Left lobe of liver (tissue), 2 donors: ENCODE measurements around the gene RNU1-2. TPM values are rescaled to one million over a fixed set of nuclear protein-coding genes. Genes with fewer than 3 reads are reported as not detected.
"Not testable (repeated sequence)": the region's sequence is repeated elsewhere in the genome, so short reads cannot be mapped to it uniquely, and the experiment has no call there.

Source experiments
- ATAC-seq: fragments of 200-7000 bp; cut with Tn5 transposase; one replicate; pipeline ENCODE4 v1.9.1; 2020; ENCODE audit warnings: mild to moderate bottlenecking, moderate library complexity
- DNase-seq: peaks from one replicate; pipeline ENCODE4 v3.0.0-alpha.2; 2020; ENCODE audit warnings: low spot score
- total RNA-seq: library from RNA; stranded (reverse); gene quantifications from one replicate; pipeline ENCODE4 v1.2.1, GENCODE V29; 2021
- donor health status: DM: no; HTN: no; CAD: no; lungs with moderate emphysema.
- donor health status: DM: no; HTN: yes; CAD: no.

The RNU1-2 gene
- total RNA-seq, 1 donor from 2014 or later: 1,159 TPM

DNA sequence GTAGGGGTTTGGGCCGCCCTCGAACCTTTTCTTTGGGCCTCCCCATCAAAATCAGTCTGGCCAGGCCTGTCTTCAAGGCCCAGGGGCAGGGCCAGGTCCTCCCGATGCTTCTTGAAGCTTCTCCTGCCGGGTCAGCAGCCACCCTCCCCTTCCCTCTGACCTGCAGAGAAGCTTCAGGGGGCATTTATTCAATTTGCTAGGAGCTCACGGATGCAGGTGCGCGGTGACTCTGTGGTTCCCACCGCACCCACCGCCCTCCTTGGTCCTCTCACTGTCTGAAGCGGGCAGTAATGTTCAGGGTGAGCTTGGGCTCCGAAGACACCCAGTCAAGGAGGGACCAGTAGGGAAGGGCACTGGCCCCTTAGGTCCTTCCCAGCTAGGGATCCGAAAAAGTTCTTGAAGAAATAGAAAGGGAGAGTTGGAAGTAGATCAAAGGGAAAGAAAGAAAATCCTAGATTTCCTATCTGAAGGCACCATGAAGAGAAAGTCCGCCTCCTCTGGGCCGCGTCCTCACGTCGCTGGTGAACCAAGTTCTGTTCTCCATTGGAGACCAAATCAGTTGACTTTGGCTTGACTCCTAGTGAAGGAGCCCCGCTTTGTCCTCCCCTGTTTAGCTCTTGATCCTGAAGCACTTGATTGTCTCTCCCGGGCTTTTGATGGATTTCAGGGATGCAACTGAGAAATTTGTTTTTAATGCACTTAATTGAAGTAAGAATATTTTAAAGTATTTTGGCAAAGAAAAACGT, 8.7 kb upstream of the RNU1-2 start:
- no peak for DNase-seq

DNA sequence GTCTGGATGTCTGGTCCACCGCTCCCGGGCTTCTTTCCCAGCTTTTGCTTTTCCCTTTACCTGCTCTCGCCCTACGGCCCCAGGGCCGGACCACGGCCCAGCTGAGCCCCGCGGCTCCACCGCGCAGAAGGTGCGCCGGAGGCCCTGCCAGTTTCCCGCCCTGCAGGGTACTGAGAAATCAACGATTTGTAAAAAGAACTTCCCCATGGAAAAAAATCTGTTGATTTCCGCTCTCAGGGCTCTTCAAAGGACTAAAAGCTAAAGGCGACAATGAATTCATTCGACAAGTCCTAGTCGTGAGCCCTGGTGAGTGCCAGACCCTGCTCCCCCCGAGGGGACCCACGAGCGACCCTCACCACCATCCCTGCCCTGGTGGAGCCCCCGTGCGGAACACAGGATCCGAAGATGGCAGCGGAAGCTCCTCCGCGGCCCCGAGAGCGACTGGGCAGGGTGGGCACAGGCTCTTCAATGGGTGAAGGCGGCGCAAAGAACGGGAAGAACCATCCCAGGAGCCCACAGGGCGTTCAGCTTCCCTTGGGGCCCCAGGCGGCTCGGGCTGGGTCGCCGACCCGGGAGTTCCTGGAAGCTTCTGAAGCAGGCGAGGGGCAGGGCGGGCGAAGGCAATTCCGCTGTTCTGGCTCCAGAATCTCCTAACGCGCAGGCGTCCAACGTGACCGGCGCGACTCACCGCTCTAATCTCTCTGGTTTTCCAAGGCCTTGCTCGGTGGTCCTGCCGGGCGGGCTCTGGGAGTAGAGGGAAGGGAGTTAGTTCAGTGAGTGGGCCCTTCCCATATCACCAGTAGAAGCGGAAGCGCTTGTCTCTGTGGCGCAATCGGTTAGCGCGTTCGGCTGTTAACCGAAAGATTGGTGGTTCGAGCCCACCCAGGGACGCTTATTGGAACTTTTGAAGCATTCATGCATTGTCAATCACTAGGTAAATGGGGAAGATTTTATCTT, 6.6 kb upstream of the RNU1-2 start:
- DNase-seq: peak; percentile 87
- ATAC-seq: peak; percentile 83

More for the DNA sequence above, 8.7 kb upstream of the RNU1-2 start:
- no peak for ATAC-seq

DNA sequence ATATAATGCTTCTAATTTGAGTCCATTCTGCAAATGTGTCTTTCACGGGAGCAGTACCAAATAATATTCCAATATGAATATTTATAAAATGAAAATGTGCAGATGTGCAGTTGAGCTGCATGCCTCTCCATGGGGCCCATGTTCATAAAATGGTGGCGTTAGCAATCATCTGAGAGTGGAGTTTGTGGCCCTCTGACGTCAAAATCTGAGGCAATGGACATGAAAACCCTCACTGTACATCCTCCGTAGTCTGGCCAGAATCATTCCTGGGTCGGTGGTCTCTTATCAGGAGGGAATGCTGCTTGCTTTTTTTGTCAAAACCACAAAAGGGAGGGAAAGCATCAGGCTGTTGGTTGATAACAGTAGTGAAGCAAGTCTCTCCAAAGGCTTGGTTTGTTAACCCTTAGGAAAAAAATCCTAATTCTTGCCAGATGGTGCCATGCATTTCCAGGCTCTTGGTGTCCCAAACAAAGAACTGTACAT, 5.2 kb upstream of the RNU1-2 start:
- ATAC-seq, DNase-seq: not testable (repeated sequence)

DNA sequence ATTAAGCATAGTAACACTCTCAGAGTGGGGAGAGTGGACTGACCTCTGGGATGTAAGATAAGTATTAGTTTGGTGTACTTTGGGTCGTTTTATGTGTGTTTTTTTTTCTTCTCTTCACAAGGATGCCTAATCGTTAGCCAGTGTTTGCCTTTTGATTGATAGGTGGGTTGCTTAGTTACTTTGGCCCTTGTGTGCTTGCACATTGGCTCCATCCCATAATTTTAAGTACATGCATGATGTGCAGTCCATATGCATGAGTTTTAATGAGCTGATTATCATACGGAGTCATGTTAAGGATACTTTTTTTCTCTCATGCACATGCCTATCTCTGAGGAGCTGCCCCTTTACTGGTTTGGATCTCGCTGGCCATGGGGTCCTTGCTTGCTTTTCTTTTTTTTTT, 4.7 kb upstream of the RNU1-2 start:
- not testable (repeated sequence) for DNase-seq, ATAC-seq

DNA sequence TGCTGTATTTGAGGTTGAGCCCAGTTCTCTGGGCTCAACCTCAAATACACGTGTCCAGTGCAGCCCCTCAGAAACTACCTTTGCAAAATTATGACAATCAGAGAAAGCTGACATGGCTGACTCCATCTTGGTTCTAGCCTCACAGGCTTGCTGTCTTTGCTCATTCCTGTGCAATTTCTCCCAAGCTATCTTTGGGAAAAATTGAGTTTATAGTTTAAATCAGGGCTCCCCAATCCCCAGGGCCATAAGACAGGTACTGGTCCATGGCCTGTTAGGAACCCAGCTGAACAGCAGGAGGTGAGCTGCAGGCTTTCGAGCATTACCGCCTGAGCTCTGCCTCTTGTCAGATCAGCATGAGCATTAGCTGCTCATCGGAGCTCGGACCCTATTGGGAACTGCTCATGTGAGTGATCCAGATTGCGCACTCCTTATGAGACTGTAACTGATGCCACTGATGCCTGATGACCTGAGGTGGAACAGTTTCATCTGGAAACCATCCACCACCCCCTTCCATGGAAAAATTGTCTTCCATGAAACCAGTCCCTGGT, 2.7 kb upstream of the RNU1-2 start:
- DNase-seq, ATAC-seq: not testable (repeated sequence)

DNA sequence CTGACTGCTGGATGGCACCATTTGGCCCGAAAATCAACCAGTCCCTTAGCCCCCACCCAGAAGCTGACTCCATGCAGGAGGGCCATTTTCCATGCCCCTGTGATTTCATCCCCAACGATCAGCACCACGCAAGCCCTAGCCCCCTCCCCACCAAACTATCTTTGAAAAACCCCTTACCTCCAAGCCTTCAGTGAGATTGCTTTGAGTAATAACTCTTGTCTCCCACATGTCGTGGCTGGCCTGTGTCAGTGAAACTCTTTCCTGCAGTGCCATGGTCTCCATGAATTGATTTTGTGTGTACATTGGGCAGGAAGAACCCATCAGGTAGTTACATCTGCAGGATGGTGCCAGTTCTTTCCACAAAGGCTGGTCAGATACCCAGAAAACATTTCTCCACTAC, 2.0 kb upstream of the RNU1-2 start:
- DNase-seq, ATAC-seq: not testable (repeated sequence)

DNA sequence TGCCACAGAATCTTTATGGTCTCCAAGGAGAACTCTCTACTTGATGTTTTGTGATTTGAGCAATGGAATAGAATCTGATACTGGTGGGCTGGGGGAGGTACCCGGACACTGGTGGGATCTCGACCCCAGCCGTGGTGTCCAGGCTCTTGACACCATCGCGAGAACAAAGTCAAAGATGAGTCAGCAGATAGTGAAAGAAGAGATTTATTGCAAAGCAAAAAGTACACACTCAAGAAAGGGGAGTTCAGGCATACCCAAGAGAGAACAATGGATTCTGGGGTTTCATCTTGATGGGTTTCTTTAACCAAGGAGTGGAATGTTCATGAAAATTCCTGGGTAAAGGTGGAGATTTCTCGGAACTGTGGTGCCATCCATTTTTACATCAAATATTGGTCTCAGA, 1.4 kb upstream of the RNU1-2 start:
- ATAC-seq: not testable (repeated sequence)

DNA sequence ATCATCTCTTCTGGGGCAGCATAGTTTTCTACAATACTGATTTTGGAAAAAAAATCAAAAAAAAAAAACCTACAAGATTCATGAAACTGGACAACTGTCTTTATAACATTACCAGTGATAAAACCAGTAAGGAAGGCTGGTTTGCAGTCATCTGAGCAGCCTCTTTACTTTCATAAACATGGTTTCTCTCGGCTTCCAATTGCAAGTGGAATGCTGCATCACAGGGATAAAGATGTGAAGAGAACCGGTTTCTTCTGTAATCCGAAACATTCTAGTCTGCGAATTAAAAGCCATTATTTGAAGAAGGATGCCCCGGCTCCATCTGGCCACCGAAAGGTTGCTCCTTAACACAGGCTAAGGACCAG, 565 bp upstream of the RNU1-2 start:
- DNase-seq, ATAC-seq: not testable (repeated sequence)

More for the DNA sequence above, 1.4 kb upstream of the RNU1-2 start:
- DNase-seq: not testable (repeated sequence)

DNA sequence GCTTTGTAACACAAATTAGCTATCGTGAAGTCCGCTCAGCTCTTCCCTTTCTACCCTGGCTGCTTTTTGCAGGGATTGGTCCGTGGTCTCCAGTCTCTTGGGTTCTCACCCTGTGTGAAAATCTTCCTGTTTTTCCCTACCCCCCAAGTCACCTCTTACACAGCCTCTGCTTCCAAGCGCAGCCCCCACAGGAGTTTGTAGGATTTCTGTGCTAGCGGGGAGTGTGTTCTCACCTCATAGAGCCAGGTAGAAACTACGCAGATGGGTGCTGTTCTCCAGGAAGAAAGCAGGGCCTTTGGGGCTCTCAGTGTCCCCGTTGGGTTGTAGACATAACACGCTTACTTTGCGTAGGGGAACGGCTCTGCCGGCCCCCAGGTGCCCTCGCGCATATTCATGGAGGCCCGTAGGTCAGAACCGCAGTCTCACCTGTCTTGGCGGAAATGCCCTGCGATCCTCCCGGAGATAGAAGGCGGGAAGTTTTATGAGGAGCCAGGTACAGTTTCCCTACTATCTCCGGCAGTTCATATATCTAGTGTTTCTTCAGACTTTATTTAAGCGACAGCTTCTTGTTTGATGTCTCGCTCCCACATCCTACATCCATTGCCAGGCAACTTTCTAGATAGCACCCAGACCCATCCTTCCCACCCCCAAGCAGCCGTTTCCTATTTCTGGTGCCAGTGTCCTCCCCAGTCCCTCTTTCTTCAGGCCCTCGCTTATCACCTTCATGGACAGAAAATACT, 706 bp downstream of the RNU1-2 start:
- DNase-seq: peak; percentile 70
- not testable (repeated sequence) for ATAC-seq

DNA sequence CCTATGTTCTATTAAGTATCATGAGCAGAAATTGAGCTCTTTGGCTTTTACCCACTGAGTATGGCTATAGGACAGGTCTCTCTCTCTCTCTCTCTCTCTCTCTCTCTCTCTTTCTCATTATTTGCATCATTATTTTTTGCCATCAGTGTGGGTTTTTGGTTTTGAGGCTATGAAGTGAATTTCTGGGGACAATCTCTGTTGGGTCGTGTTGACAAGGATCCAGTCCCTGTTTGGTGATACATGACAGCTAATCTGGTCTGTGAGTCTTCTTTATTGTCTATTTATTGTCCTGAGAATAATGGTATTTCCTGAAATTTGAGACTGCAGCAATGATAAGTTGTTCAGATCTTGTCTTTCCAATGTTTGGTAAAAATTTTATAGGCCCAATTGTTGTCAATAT, 1.9 kb downstream of the RNU1-2 start:
- ATAC-seq, DNase-seq: not testable (repeated sequence)

DNA sequence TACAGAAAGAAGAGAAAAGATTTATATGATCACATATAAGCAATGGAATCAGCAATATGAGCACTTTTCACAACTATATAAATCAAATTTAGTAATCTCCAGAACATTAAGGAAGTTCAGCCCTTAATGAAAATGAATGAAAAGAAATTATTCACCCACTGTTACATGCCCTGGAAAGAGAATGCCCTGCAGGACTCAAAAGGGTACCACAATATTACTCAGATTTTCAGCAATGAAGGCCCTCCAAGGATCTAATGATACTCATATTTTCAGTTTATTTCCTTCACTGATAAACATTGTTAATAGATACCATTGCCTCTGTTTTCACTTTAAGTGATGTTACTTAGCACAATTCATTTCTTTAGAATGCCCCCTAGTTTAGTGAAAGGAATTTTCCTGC, 2.5 kb downstream of the RNU1-2 start:
- DNase-seq, ATAC-seq: not testable (repeated sequence)

DNA sequence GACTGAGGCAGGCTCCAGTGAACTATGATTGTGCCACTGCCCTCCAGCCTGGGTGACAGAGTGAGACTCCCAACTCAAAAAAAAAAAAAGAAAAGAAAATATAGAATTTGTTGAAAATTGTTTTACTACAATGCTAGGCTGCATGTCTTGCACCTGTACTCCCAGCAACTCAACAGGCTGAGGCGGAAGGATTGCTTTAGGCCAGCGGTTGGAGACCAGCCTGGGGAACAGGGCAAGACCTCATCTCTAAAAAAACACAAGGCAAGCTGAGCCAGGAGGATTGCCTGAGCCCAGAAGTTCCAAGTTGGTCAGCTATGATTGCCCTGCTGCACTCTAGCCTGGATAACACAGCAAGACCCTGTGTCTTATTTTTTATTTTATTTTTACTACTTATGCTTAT, 3.2 kb downstream of the RNU1-2 start:
- ATAC-seq, DNase-seq: not testable (repeated sequence)

DNA sequence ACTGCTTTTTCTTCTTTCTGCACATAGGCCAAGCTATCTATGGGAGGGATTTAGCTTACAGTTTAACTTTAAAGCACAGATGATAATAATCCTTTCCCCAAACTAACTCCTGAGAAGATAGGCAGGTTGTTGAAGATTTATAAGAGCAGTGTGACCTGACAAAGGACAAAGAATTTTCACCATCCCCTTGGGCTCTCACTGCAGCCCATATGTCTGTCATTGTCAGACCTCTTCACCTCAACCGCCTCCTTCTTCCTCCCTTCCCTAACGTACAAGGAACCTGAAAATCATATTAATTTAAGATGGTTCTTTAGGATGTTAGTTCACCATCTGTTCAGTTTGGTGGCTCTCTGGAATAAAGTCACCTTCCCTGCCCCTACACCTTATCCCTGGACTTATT, 5.0 kb downstream of the RNU1-2 start:
- no peak for DNase-seq
- ATAC-seq: no peak

DNA sequence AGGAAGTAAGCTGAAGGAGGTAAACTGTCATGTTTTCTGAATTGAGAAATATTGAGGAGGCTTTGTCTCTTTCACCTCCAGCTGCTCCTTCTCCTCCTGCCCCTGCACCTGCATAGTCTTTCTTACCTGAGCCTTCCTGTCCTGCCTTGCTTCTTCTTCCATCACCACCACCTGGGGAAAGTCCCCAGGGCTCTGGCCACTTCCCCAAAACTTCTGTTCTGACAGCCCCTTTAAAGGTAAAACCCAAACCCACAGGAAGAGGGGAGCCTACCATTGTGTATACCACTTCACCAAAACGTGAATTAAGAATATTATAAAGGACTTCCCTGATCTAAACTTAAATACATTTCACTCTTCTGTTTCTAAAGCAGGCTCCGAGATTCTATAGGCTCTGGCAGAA, 5.6 kb downstream of the RNU1-2 start:
- not testable (repeated sequence) for DNase-seq, ATAC-seq

DNA sequence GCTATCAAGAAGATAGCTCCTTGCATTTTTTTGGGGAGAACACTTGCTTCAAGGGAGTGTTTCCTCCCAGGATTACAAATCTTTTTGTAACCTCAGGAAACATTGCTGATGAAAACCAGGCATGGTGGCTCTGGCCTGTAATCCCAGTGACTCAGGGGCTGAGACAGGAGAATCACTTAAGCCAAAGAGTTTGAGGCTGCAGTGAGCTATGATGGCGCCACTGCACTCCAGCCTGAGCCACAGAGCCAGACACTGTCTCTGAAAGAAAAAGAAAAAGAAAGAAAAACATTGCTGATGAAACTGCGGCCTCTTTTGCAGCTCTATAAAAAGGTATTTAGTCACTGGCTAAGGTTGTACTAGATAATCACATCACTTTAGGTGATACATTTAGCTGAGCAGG, 7.3 kb downstream of the RNU1-2 start:
- no peak for DNase-seq

DNA sequence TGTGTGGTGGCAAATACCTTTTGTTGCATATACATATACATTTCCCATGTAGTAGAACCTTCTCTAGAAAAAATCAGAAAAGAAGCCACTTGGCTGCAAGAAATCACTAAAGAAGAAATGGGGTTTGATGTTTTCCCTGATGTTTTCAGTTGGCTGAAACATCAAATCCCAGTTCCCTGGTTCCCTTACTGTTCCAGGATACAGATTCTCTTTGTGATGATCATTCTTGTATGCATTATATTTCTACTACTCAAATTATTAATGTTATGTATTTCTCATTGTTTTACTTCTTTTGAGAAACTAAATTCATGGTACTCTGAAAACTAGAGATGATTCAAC, 7.6 kb downstream of the RNU1-2 start:
- ATAC-seq (no peak), DNase-seq (no peak)

More for the DNA sequence above, 7.3 kb downstream of the RNU1-2 start:
- ATAC-seq: no peak

DNA sequence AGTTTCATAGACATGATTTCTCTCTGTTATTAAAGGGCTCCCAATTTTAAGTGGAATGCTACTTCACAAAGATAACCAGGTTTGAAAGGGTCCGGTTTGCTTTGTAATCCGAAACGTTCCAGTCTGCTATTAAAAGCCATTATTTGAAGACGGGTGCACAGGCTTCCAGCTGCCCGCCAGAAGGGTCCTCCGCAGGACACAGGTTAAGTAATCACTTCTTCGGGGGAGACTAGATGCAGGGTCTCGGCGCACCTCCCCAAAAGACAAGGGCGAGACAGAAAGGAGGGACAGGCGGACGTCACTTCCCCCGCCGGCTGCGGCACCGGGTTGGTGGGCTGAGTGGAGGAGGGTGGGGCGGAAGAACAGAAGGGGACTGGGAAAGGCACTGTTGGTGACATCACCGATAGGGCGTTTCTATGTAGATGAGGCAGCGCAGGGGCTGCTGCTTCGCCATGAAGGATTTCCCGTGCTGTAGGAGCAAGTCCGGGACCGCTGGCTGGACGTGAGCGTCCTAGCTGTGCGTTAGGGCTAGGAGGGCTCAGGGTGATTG, 8.9 kb downstream of the RNU1-2 start:
- DNase-seq (peak; percentile 100), ATAC-seq (peak; percentile 95)

DNA sequence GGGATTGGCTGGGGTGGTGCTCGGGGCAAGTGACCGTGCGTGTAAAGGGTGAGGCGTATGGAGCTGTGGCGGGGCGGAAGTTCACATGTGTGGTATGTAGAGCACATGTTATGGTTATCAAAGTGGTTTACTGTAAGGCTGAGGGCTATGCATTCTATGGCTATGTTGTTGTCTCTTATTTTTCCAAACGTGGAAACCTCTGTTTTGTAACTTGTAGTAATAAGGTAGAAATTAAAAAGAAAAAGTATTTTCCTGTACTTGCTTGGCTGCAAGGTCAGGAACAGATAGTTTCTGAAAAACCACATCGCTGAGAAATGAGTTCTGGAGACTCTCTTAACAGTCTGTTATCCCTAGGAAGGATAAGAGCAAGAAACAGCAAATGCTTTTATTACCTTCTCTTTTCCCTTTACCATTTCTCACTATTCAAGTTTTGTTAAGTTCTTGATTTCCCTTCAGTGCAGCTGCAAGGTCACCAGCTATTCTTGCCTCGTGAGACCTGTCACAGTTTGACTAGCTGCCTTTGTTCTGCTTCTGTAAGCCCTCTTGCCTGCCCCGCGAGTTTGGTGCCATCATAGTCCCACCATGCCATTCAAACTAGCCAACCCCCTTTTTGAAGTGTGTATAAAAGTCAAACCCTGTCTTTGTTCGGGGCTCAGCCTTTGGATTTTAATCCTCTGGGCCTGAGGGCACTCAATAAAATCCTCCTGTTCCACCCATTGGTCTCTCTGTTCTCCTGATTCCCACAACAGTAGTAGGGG, 9.5 kb downstream of the RNU1-2 start:
- DNase-seq (peak; percentile 56), ATAC-seq (peak; percentile 79)
